GM04504 (cell line): ENCODE data around the gene GCSH.

ENCODE experiments used
- DNase-seq: peaks from one replicate; pipeline ENCODE4 v3.0.0-alpha.2; 2012; ENCODE audit warnings: low read depth

The GCSH gene

GRCh38 chr16:81041696-81042095, 54.5 kb downstream of the GCSH start:
- no peak for DNase-seq

- DNase-seq: no peak
Measured at GRCh38 chr16:81040842-81041241, 55.4 kb downstream of the GCSH start.

- no peak for DNase-seq
Measured at GRCh38 chr16:81040131-81040530, 56.1 kb downstream of the GCSH start.

GRCh38 chr16:81036751-81037350, 59.3 kb downstream of the GCSH start:
- no peak for DNase-seq

- DNase-seq: no peak
Measured at GRCh38 chr16:81035975-81036750, 60.0 kb downstream of the GCSH start.

- peak; percentile 74 for DNase-seq
Measured at GRCh38 chr16:81035398-81035974, 60.7 kb downstream of the GCSH start, which contains the start of gene ATMIN. TSS of gene ATMIN (plus strand) at chr16:81035842. CDS start at chr16:81035871, 29 bp downstream.
